ENCODE data around the gene MSI2. TPM values are rescaled to one million over a fixed set of nuclear protein-coding genes. Genes with fewer than 3 reads are reported as not detected.

MSI2 gene
- total RNA-seq, 1 donor: 12.6 TPM

- DNase-seq (ENCODE audit: low read depth): no peak
- no peak for TF ChIP-seq CTCF (IDR thresholded peaks at IDR 0.05; ENCODE audit: insufficient read depth, low read length)
- no peak overlapping the region for H3K4me3 ChIP-seq (ENCODE audit: low read depth, low read length)
These were observed 260.9 kb downstream of the MSI2 start for GRCh38 chr17:57517273-57517631.

DNA sequence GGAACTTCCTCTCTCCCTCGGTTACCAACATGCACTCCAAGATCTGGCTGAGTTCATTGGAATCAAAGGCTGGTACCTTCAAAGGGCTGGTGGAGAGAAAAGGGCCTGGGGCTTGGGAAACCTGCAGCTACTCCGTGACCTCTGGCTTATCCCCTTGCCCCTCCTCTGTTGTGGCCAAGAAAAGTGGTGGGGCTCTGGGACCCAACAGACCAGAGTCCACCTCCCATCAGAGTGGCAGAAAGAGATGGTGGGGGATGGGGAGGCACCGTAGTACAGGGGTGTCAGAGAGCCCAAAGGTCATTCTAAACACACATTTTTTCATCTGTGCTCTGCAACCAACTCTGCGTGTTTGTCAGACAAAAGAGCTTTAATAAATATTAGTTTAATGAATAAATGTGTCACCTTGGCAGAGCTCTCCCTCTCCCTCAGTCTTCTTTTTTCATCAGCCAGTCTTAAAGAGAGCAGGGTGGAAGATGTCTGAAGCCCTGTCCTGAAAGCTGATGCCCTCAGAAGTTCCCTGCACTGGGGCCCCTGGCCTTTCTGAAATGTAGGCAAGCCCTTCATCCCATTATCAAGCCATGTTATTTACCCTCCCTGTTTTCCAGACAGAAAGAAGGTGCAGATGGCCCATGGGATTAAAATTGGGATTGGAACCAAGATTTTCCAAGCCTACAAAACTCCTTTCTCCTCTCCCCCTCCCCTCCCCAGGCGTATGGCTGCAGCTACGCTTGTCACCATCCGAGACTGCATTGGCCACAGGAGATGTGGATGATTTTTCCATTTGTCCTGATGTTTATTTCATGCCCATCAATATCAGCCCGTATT, 261.5 kb downstream of the MSI2 start:
- no peak overlapping the region for H3K4me3 ChIP-seq (ENCODE audit: low read depth, low read length)
- TF ChIP-seq CTCF (IDR thresholded peaks at IDR 0.05; ENCODE audit: insufficient read depth, low read length): no peak
- no peak for DNase-seq (ENCODE audit: low read depth)

- H3K4me3 ChIP-seq (ENCODE audit: low read depth, low read length): no peak overlapping the region
- TF ChIP-seq CTCF (IDR thresholded peaks at IDR 0.05; ENCODE audit: insufficient read depth, low read length): no peak
- DNase-seq (ENCODE audit: low read depth): peak; percentile 63
These were observed 262.6 kb downstream of the MSI2 start for GRCh38 chr17:57518587-57519581.

- no peak overlapping the region for H3K4me3 ChIP-seq (ENCODE audit: low read depth, low read length)
- no peak for TF ChIP-seq CTCF (IDR thresholded peaks at IDR 0.05; ENCODE audit: insufficient read depth, low read length)
- no peak for DNase-seq (ENCODE audit: low read depth)
These were observed 263.5 kb downstream of the MSI2 start for GRCh38 chr17:57519800-57520199.

- H3K4me3 ChIP-seq (ENCODE audit: low read depth, low read length): no peak overlapping the region
- TF ChIP-seq CTCF (IDR thresholded peaks at IDR 0.05; ENCODE audit: insufficient read depth, low read length): no peak
- no peak for DNase-seq (ENCODE audit: low read depth)
These were observed 265.3 kb downstream of the MSI2 start for GRCh38 chr17:57521606-57522005.

DNA sequence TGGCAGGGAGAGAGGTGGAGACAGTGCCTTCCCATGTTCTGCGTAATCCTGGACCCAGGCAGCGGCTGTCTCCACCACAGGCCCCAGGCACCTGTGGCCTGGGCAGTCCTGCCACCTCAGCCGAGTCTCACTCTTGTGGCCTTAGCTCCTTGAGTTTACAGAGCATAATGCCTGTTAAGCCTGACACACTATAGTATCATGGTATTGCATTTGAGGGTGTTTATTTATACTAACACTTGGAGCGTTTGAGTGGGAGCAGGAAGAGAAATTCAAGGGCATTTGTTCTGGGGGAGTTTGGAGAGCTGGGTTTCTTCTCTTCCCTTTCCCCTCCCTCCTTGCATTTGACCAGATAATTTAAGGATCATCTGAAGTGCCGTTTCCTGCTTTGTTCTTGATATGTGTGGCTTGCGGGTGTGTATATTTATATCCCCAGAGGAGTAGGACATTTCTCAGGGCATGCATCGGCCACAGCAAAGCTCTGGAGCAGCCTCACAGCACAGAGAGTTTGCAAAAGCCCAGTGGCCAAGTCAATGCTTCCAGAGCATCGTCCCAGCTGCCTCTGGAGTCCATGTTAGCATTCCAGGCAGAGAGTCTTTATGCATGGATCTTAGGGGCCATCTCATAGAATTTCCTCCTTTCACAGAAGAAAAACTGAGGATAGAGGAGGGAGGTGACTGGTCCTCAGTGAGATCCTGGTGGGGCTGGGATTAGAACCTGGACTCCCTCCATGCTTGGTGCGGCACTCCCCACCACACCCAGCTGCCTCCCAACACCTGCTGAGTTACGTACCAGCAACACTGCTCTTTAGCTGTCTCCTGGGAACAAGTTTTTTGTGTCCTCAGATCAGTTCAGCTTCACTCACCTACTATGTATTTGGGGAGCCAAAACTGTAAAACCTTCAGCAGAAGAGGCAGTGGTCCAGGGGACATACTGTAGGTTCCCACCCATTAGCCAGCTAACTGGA, 266.0 kb downstream of the MSI2 start:
- TF ChIP-seq CTCF (IDR thresholded peaks at IDR 0.05; ENCODE audit: insufficient read depth, low read length): no peak
- no peak overlapping the region for H3K4me3 ChIP-seq (ENCODE audit: low read depth, low read length)
- no peak for DNase-seq (ENCODE audit: low read depth)

Measured in fibroblast of the aortic adventitia (primary cell).